ENCODE results near the gene IL36B.

DNA sequence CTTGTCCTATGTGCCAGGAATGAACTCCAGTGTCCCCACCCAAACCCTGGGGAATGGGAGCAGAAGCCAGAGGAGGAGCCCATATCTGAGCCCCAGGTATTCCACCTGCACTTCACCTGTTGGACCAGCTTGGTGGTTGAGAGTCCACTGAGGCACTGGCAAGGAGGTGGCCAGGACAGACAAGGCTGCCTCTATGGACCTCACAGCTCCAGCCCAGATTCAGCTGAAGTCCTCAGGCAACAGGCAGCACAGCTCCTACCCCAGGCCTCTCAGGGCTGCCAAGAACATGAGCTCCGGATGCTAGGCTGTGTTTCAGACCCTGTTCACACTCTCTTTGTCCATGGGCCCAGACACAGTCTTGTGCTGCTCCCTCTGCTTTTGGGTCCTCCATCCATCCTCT, 12.2 kb upstream of the IL36B start:
- TF ChIP-seq, protein P1, sequence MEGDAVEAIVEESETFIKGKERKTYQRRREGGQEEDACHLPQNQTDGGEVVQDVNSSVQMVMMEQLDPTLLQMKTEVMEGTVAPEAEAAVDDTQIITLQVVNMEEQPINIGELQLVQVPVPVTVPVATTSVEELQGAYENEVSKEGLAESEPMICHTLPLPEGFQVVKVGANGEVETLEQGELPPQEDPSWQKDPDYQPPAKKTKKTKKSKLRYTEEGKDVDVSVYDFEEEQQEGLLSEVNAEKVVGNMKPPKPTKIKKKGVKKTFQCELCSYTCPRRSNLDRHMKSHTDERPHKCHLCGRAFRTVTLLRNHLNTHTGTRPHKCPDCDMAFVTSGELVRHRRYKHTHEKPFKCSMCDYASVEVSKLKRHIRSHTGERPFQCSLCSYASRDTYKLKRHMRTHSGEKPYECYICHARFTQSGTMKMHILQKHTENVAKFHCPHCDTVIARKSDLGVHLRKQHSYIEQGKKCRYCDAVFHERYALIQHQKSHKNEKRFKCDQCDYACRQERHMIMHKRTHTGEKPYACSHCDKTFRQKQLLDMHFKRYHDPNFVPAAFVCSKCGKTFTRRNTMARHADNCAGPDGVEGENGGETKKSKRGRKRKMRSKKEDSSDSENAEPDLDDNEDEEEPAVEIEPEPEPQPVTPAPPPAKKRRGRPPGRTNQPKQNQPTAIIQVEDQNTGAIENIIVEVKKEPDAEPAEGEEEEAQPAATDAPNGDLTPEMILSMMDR (IDR thresholded peaks at IDR 0.05; ENCODE audit: poor library complexity) = no peak
- no peak for TF ChIP-seq EZH2 (IDR thresholded peaks at IDR 0.05; ENCODE audit: borderline replicate concordance)
- no peak for TF ChIP-seq EZH2phosphoT487 (IDR thresholded peaks at IDR 0.05; ENCODE audit: low read depth, severe bottlenecking, unreplicated experiment)

All from hepatocyte (in vitro differentiated cells).